SK-N-SH treated with all-trans-retinoic acid at 6 μM for 48 hours (cell line): ENCODE measurements around the gene RBL2.

Source experiments
- ATAC-seq: fragments of 200-7000 bp; cut with Tn5 transposase; 3 replicates; pipeline ENCODE4 v1.9.1; 2020; ENCODE audit warnings: mild to moderate bottlenecking, moderate library complexity
- ARNTL ChIP-seq: fragments of 450-650 bp; formaldehyde crosslinking; IDR thresholded peaks from 2 replicates; pipeline ENCODE4 v1.5.0; 2020; ENCODE audit warnings: low read depth, mild to moderate bottlenecking, moderate library complexity, borderline replicate concordance
- BACH2 ChIP-seq: fragments of 250-450 bp; sonication (Bioruptor Pico); IDR thresholded peaks from 2 replicates; pipeline ENCODE4 v1.9.0; 2021; ENCODE audit warnings: mild to moderate bottlenecking, borderline replicate concordance
- CSDC2 ChIP-seq: fragments of 250-450 bp; sonication (Bioruptor Pico); IDR thresholded peaks from 2 replicates; pipeline ENCODE4 v1.5.0; 2020; ENCODE audit warnings: mild to moderate bottlenecking, moderate library complexity
- ESRRG ChIP-seq: fragments of 250-450 bp; sonication (Bioruptor Pico); IDR thresholded peaks from 2 replicates; pipeline ENCODE4 v1.6.1; 2021; ENCODE audit warnings: mild to moderate bottlenecking
- GLIS3 ChIP-seq: fragments of 250-450 bp; sonication (Bioruptor Pico); IDR thresholded peaks from 2 replicates; pipeline ENCODE4 v1.5.0; 2020; ENCODE audit warnings: mild to moderate bottlenecking, moderate library complexity
- ISL1 ChIP-seq: fragments of 250-450 bp; sonication (Bioruptor Pico); IDR thresholded peaks from 2 replicates; pipeline ENCODE4 v2.1.2; 2022; ENCODE audit warnings: mild to moderate bottlenecking, moderate library complexity
- OSR1 ChIP-seq: fragments of 250-450 bp; sonication (Bioruptor Pico); IDR thresholded peaks from 2 replicates; pipeline ENCODE4 v1.8.0; 2022; ENCODE audit warnings: moderate library complexity, mild to moderate bottlenecking, inconsistent platforms
- PATZ1 ChIP-seq: fragments of 250-450 bp; sonication (Bioruptor Pico); IDR thresholded peaks from 2 replicates; pipeline ENCODE4 v1.8.0; 2020; ENCODE audit warnings: mild to moderate bottlenecking, moderate library complexity, borderline replicate concordance
- PPARA ChIP-seq: fragments of 250-450 bp; sonication (Bioruptor Pico); IDR thresholded peaks from 2 replicates; pipeline ENCODE4 v1.5.0; 2020; ENCODE audit warnings: mild to moderate bottlenecking, borderline replicate concordance
- RARB ChIP-seq: fragments of 250-450 bp; sonication (Bioruptor Pico); IDR thresholded peaks from 2 replicates; pipeline ENCODE4 v1.8.0; 2021; ENCODE audit warnings: mild to moderate bottlenecking, moderate library complexity
- TCF4 ChIP-seq: fragments of 250-450 bp; sonication (Bioruptor Pico); IDR thresholded peaks from 2 replicates; pipeline ENCODE4 v1.8.0; 2021; ENCODE audit warnings: mild to moderate bottlenecking, moderate library complexity, borderline replicate concordance
- TOX ChIP-seq: fragments of 250-450 bp; sonication (Bioruptor Pico); IDR thresholded peaks from 2 replicates; pipeline ENCODE4 v1.8.0; 2021; ENCODE audit warnings: mild to moderate bottlenecking, moderate library complexity, borderline replicate concordance
- ZC3H10 ChIP-seq: fragments of 250-450 bp; sonication (Bioruptor Pico); IDR thresholded peaks from 2 replicates; pipeline ENCODE4 v1.5.1; 2021; ENCODE audit warnings: mild to moderate bottlenecking, moderate library complexity
- ZFP3 ChIP-seq: fragments of 250-450 bp; sonication (Bioruptor Pico); IDR thresholded peaks from 2 replicates; pipeline ENCODE4 v1.5.0; 2020; ENCODE audit warnings: mild to moderate bottlenecking, moderate library complexity
- ZFP30 ChIP-seq: fragments of 450-650 bp; formaldehyde crosslinking; IDR thresholded peaks from 2 replicates; pipeline ENCODE4 v1.5.0; 2022; ENCODE audit warnings: mild to moderate bottlenecking, moderate library complexity
- ZNF565 ChIP-seq: fragments of 450-650 bp; formaldehyde crosslinking; conservative IDR thresholded peaks from 2 replicates; pipeline ENCODE4 v1.5.0; 2020; ENCODE audit warnings: low read depth, mild to moderate bottlenecking, moderate library complexity
- ZNF70 ChIP-seq: fragments of 450-650 bp; formaldehyde crosslinking; IDR thresholded peaks from 2 replicates; pipeline ENCODE4 v1.5.0; 2020; ENCODE audit warnings: mild to moderate bottlenecking, moderate library complexity
- ZNF8 ChIP-seq: fragments of 450-650 bp; formaldehyde crosslinking; IDR thresholded peaks from 2 replicates; pipeline ENCODE4 v1.5.0; 2020; ENCODE audit warnings: mild to moderate bottlenecking, moderate library complexity
- TF ChIP-seq, protein P1 (sequence below): fragments of 250-450 bp; sonication (Bioruptor Pico); IDR thresholded peaks from 2 replicates; pipeline ENCODE4 v1.5.1; 2020; ENCODE audit warnings: low read depth, mild to moderate bottlenecking, moderate library complexity
- TF ChIP-seq, protein P2 (sequence below): fragments of 250-450 bp; sonication (Bioruptor Pico); IDR thresholded peaks from 2 replicates; pipeline ENCODE4 v1.8.0; 2021; ENCODE audit warnings: low read depth, mild to moderate bottlenecking, moderate library complexity, borderline replicate concordance
- TF ChIP-seq, protein P3 (sequence below): fragments of 250-450 bp; sonication (Bioruptor Pico); IDR thresholded peaks from 2 replicates; pipeline ENCODE4 v1.5.1; 2021; ENCODE audit warnings: mild to moderate bottlenecking, moderate library complexity
- TF ChIP-seq, protein P4 (sequence below): fragments of 250-450 bp; sonication (Bioruptor Pico); IDR thresholded peaks from 2 replicates; pipeline ENCODE4 v1.5.0; 2020; ENCODE audit warnings: mild to moderate bottlenecking, moderate library complexity

The RBL2 gene

DNA sequence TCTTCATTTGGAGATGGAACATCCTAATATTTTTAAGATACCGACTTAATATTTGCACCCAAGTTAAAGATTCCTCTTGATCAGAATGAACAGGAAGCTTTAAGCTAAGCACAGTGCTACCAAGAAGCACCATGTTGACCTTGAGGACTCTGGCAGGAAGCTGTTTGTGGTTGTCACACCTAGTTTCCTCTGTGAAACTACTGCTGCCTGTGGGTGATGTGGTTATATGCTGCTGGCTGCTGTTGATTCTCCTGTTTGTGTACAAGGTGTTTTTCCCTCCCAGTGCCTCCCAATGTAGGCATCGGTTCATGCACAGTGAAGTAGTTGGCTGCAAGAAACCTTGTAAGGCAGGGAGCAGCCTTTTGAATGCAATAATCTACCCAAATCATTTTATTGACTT is 23.4 kb downstream of the RBL2 start:
- TF ChIP-seq, protein P1, sequence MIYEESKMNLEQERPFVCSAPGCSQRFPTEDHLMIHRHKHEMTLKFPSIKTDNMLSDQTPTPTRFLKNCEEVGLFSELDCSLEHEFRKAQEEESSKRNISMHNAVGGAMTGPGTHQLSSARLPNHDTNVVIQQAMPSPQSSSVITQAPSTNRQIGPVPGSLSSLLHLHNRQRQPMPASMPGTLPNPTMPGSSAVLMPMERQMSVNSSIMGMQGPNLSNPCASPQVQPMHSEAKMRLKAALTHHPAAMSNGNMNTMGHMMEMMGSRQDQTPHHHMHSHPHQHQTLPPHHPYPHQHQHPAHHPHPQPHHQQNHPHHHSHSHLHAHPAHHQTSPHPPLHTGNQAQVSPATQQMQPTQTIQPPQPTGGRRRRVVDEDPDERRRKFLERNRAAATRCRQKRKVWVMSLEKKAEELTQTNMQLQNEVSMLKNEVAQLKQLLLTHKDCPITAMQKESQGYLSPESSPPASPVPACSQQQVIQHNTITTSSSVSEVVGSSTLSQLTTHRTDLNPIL (CRISPR knock-in tag) = no peak
- TF ChIP-seq CSDC2 (CRISPR knock-in tag) (no peak), ZFP3 (CRISPR knock-in tag) (no peak), ZNF565 (CRISPR knock-in tag) (no peak), PPARA (CRISPR knock-in tag) (no peak), RARB (CRISPR knock-in tag) (no peak), PATZ1 (no peak), ZFP30 (CRISPR knock-in tag) (no peak), BACH2 (CRISPR knock-in tag) (no peak), GLIS3 (CRISPR knock-in tag) (no peak), ZC3H10 (no peak), ISL1 (CRISPR knock-in tag) (no peak), ESRRG (no peak), OSR1 (CRISPR knock-in tag) (no peak), ZNF70 (CRISPR knock-in tag) (no peak), TOX (CRISPR knock-in tag) (no peak)
- TF ChIP-seq, protein P2, sequence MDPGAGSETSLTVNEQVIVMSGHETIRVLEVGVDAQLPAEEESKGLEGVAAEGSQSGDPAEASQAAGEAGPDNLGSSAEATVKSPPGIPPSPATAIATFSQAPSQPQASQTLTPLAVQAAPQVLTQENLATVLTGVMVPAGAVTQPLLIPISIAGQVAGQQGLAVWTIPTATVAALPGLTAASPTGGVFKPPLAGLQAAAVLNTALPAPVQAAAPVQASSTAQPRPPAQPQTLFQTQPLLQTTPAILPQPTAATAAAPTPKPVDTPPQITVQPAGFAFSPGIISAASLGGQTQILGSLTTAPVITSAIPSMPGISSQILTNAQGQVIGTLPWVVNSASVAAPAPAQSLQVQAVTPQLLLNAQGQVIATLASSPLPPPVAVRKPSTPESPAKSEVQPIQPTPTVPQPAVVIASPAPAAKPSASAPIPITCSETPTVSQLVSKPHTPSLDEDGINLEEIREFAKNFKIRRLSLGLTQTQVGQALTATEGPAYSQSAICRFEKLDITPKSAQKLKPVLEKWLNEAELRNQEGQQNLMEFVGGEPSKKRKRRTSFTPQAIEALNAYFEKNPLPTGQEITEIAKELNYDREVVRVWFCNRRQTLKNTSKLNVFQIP = no peak
- TF ChIP-seq, protein P3, sequence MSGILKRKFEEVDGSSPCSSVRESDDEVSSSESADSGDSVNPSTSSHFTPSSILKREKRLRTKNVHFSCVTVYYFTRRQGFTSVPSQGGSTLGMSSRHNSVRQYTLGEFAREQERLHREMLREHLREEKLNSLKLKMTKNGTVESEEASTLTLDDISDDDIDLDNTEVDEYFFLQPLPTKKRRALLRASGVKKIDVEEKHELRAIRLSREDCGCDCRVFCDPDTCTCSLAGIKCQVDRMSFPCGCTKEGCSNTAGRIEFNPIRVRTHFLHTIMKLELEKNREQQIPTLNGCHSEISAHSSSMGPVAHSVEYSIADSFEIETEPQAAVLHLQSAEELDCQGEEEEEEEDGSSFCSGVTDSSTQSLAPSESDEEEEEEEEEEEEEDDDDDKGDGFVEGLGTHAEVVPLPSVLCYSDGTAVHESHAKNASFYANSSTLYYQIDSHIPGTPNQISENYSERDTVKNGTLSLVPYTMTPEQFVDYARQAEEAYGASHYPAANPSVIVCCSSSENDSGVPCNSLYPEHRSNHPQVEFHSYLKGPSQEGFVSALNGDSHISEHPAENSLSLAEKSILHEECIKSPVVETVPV (CRISPR knock-in tag) = no peak
- ATAC-seq = no peak

DNA sequence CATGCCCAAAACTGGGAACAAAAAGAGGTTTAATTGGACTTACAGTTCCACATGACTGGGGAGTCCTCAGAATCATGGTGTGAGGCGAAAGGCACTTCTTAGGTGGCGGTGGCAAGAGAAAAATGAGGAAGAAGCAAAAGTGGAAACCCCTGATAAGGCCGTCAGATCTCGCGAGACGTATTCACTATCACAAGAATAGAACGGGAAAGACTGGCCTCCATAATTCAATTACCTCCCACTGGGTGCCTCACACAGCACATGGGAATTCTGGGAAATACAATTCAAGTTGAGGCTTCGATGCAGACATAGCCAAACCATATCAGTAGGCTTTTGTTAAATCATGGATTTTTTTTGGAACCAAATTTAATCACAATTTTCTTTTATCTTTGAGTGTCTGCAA is 24.4 kb downstream of the RBL2 start:
- ATAC-seq = no peak
- TF ChIP-seq ESRRG = no peak
- TF ChIP-seq ZNF565 (CRISPR knock-in tag) = no peak
- TF ChIP-seq ZC3H10 = no peak
- TF ChIP-seq ARNTL (CRISPR knock-in tag) = no peak
- no peak for TF ChIP-seq ISL1 (CRISPR knock-in tag)

DNA sequence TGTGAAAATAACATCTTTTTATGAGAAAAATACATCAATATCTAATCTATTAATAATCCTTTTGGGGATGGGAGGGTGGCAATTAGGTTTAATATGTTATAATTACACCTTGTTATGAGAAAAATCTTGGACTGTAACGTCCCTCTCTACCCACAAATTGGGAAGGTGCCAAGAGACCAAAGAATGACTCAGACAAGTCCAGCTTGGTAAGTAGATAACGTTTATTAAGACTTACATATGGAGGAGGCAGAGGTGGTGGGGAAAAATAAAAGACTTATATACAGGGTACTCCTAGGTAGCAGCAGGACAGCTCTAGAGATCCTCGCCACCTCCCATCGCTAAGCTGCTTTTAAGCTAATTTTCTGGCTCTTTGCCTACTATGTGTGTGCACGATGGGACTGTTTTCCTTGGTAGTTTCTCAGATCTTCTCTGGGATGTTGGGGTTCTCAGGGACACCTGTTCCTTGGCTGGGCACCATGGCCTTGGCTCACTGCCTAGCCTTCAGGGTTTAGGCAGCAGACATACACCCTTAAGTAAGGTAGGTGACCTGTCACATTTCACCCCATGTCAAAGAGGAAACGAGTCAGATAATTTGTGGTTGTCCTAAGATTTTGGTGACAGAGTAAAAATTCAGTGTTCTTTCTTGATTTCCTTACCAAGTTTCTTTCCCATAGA is 31.5 kb downstream of the RBL2 start:
- peak; percentile 78 for ATAC-seq
- no peak for TF ChIP-seq TCF4
- TF ChIP-seq PPARA (CRISPR knock-in tag) = no peak
- no peak for TF ChIP-seq ZNF8 (CRISPR knock-in tag)
- TF ChIP-seq ARNTL (CRISPR knock-in tag) = no peak
- no peak for TF ChIP-seq TOX (CRISPR knock-in tag)
- TF ChIP-seq, protein P2 = no peak
- TF ChIP-seq ZC3H10 = no peak
- TF ChIP-seq ISL1 (CRISPR knock-in tag) = no peak
- TF ChIP-seq ZNF565 (CRISPR knock-in tag) = no peak
- TF ChIP-seq PATZ1 = no peak
- no peak for TF ChIP-seq ZFP30 (CRISPR knock-in tag)
- no peak for TF ChIP-seq ZFP3 (CRISPR knock-in tag)
- no peak for TF ChIP-seq ESRRG
- TF ChIP-seq OSR1 (CRISPR knock-in tag) = no peak
- no peak for TF ChIP-seq ZNF70 (CRISPR knock-in tag)
- no peak for TF ChIP-seq CSDC2 (CRISPR knock-in tag)
- TF ChIP-seq, protein P4, sequence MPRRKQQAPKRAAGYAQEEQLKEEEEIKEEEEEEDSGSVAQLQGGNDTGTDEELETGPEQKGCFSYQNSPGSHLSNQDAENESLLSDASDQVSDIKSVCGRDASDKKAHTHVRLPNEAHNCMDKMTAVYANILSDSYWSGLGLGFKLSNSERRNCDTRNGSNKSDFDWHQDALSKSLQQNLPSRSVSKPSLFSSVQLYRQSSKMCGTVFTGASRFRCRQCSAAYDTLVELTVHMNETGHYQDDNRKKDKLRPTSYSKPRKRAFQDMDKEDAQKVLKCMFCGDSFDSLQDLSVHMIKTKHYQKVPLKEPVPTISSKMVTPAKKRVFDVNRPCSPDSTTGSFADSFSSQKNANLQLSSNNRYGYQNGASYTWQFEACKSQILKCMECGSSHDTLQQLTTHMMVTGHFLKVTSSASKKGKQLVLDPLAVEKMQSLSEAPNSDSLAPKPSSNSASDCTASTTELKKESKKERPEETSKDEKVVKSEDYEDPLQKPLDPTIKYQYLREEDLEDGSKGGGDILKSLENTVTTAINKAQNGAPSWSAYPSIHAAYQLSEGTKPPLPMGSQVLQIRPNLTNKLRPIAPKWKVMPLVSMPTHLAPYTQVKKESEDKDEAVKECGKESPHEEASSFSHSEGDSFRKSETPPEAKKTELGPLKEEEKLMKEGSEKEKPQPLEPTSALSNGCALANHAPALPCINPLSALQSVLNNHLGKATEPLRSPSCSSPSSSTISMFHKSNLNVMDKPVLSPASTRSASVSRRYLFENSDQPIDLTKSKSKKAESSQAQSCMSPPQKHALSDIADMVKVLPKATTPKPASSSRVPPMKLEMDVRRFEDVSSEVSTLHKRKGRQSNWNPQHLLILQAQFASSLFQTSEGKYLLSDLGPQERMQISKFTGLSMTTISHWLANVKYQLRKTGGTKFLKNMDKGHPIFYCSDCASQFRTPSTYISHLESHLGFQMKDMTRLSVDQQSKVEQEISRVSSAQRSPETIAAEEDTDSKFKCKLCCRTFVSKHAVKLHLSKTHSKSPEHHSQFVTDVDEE (CRISPR knock-in tag) = no peak
- TF ChIP-seq, protein P1 (CRISPR knock-in tag) = no peak
